HepG2 (cell line): ENCODE results near the gene TFCP2L1. TPM values are rescaled to one million over a fixed set of nuclear protein-coding genes. Genes with fewer than 3 reads are reported as not detected.

Source experiments
- ATAC-seq: fragments of 200-7000 bp; cut with Tn5 transposase; 3 replicates; pipeline ENCODE4 v1.9.1; 2020; ENCODE audit warnings: mild to moderate bottlenecking, moderate library complexity
- BruUV-seq: library from RNA; stranded (reverse); fragments of 400-500 nt; replicated peaks from 2 replicates; lab custom pipeline; 2021; lab: Mats Ljungman, UMichigan
- CTCF ChIA-PET: fragments of 300-600 bp; formaldehyde crosslinking; extraction: SDS; loops from one replicate; lab custom pipeline; 2021; ENCODE audit warnings: low total read pairs, inconsistent platforms, low intra/inter-chr PET ratio; lab: Yijun Ruan, JAX
- POLR2A ChIA-PET: fragments of 350-600 bp; sonication (Branson Sonifier 250); formaldehyde crosslinking; loops from one replicate; lab custom pipeline; 2020; ENCODE audit warnings: antibody characterized with exemption, inconsistent platforms; lab: Yijun Ruan, JAX
- DNase-seq: peaks from one replicate; pipeline ENCODE4 v3.0.0-alpha.2; 2015; ENCODE audit warnings: low spot score
- FAIRE-seq: peaks from 3 replicates; lab custom pipeline; 2011; peaks lifted over from hg19 to GRCh38; lab: Jason Lieb, UNC
- H2AFZ ChIP-seq: one replicate; pipeline ENCODE4 v1.6.1; 2011; ENCODE audit warnings: low read length, inconsistent platforms
- H3K27ac ChIP-seq: fragments of 300-600 bp; 3 replicates; pipeline ENCODE4 v1.8.0; 2011; ENCODE audit warnings: mixed run types, mild to moderate bottlenecking, mixed read lengths, low read length, inconsistent platforms; ENCODE audit not compliant: insufficient read depth; ENCODE audit errors: extremely low read length
- H3K27me3 ChIP-seq, 2 experiments: fragments of 200-600 bp in 1 of 2; 2 replicates in 1 of 2; 3 replicates in 1 of 2; pipeline versions ENCODE4 v1.6.0 to v1.8.0; 2011; ENCODE audit warnings: low read length in 2 of 2, mild to moderate bottlenecking in 2 of 2, moderate library complexity in 2 of 2, inconsistent platforms in 1 of 2; ENCODE audit not compliant: insufficient read depth in 2 of 2, control insufficient read depth in 1 of 2
- H3K36me3 ChIP-seq, 2 experiments: fragments of 200-600 bp in 1 of 2; replicated peaks in 1 of 2; 2 replicates in 1 of 2; 3 replicates in 1 of 2; pipeline versions ENCODE4 v1.5.1 to v1.8.0; 2011; ENCODE audit warnings: low read length in 2 of 2, inconsistent platforms in 1 of 2; ENCODE audit not compliant: insufficient read depth in 2 of 2, control insufficient read depth in 1 of 2
- H3K4me1 ChIP-seq: 2 replicates; pipeline ENCODE4 v1.5.1; 2012; ENCODE audit warnings: low read length, inconsistent platforms; ENCODE audit not compliant: insufficient read depth
- H3K4me2 ChIP-seq: 2 replicates; pipeline ENCODE4 v1.6.0; 2011; ENCODE audit warnings: low read depth, low read length, inconsistent platforms
- H3K4me3 ChIP-seq, 3 experiments: fragments of 200-600 bp in 1 of 3; sonication (generic), shearing (Covaris generic) in 1 of 3; replicated peaks in 1 of 3; 2 replicates each; pipeline ENCODE4 v1.5.1; 2011 to 2016; ENCODE audit warnings: low read length in 3 of 3, inconsistent platforms in 2 of 3, low read depth in 2 of 3, mild to moderate bottlenecking in 2 of 3, control low read depth in 1 of 3, mixed read lengths in 1 of 3; ENCODE audit not compliant: insufficient read depth in 1 of 3
- H3K79me2 ChIP-seq: one replicate; pipeline ENCODE4 v1.6.1; 2011; ENCODE audit warnings: low read length, inconsistent platforms; ENCODE audit not compliant: insufficient read depth
- H3K9ac ChIP-seq: 2 replicates; pipeline ENCODE4 v1.6.0; 2011; ENCODE audit warnings: mild to moderate bottlenecking, low read depth, low read length, inconsistent platforms; ENCODE audit not compliant: insufficient read depth
- H3K9me3 ChIP-seq: 2 replicates; pipeline ENCODE4 v1.5.1; 2012; ENCODE audit warnings: mild to moderate bottlenecking, low read length
- H4K20me1 ChIP-seq: 2 replicates; pipeline ENCODE4 v1.6.0; 2011; ENCODE audit warnings: inconsistent platforms, mild to moderate bottlenecking, low read length, moderate library complexity; ENCODE audit not compliant: insufficient read depth
- CHCHD3 ChIP-seq: sonication (generic); formaldehyde crosslinking; IDR thresholded peaks from 2 replicates; pipeline ENCODE4 v1.8.0; 2022; ENCODE audit warnings: mild to moderate bottlenecking, missing genetic modification reagents, moderate library complexity
- CHD2 ChIP-seq: IDR thresholded peaks from 2 replicates; pipeline ENCODE4 v1.6.1; 2011; ENCODE audit warnings: low read depth, low read length, improper control_type of control experiment
- MAFF ChIP-seq: IDR thresholded peaks from 2 replicates; pipeline ENCODE4 v1.6.1; 2011; ENCODE audit warnings: low read depth, low read length, improper control_type of control experiment
- RBM22 ChIP-seq: fragments of 200-400 bp; formaldehyde crosslinking; optimal IDR thresholded peaks from 2 replicates; pipeline ENCODE3; 2017; ENCODE audit warnings: mild to moderate bottlenecking, low read length, moderate library complexity
- TOE1 ChIP-seq: sonication (generic); formaldehyde crosslinking; IDR thresholded peaks from 2 replicates; pipeline ENCODE4 v1.4.0; 2020; ENCODE audit warnings: mild to moderate bottlenecking, missing genetic modification reagents
- ZNF256 ChIP-seq: sonication (generic); formaldehyde crosslinking; conservative IDR thresholded peaks from 2 replicates; pipeline ENCODE4 v1.4.0; 2020; ENCODE audit warnings: missing genetic modification reagents
- ZNF292 ChIP-seq: sonication (generic); formaldehyde crosslinking; IDR thresholded peaks from 2 replicates; pipeline ENCODE4 v1.8.1; 2022; ENCODE audit warnings: mild to moderate bottlenecking, low read depth, missing genetic modification reagents, borderline replicate concordance
- ZNF326 ChIP-seq: sonication (generic); formaldehyde crosslinking; IDR thresholded peaks from 2 replicates; pipeline ENCODE4 v1.4.0; 2020; ENCODE audit warnings: missing genetic modification reagents, borderline replicate concordance
- ZNF678 ChIP-seq: sonication (generic); formaldehyde crosslinking; IDR thresholded peaks from 2 replicates; pipeline ENCODE4 v1.4.0; 2020; ENCODE audit warnings: mild to moderate bottlenecking, missing genetic modification reagents
- ZNF747 ChIP-seq: sonication (generic); formaldehyde crosslinking; IDR thresholded peaks from 2 replicates; pipeline ENCODE4 v1.8.1; 2023; ENCODE audit warnings: missing genetic modification reagents, mild to moderate bottlenecking, borderline replicate concordance
- WGBS: methylation state at CpG from one replicate; pipeline ENCODE4 v1.1.6; 2017; ENCODE audit warnings: low lambda C conversion rate; 5-methylcytosine and 5-hydroxymethylcytosine counted together
- in situ Hi-C: cut with HindIII; loops from 2 replicates; pipeline ENCODE4 v1.10.0; 2017; ENCODE audit warnings: low pct_unique_long_range_greater_than_20kb; ENCODE audit not compliant: extremely low pct_ligation_motif_present
- intact Hi-C: fragments of 100-400 bp; cut with micrococcal nuclease; formaldehyde crosslinking; loops from one replicate; pipeline ENCODE4 v1.10.0; 2022; ENCODE audit not compliant: unreplicated experiment
- polyA plus RNA-seq, 8 experiments: library from polyadenylated mRNA; depleted of rRNA in 3 of 8; stranded (reverse) in 7 of 8; unstranded in 1 of 8; fragments of >200 nt; fragmentation: Illumina TruSeq in 4 of 8; extraction: Trizol in 4 of 8; gene quantifications; 2 replicates each; pipeline versions ENCODE4 v1.2.1 to v1.2.3, GENCODE V29; 2011 to 2016; ENCODE audit warnings: low read depth in 4 of 8, missing spikeins in 1 of 8, mixed read lengths in 1 of 8; ENCODE audit not compliant: insufficient read depth in 1 of 8
- total RNA-seq, 5 experiments: library from RNA; depleted of rRNA; stranded (reverse); fragments of >200 nt; fragmentation: Illumina TruSeq; extraction: Trizol; gene quantifications; 2 replicates each; pipeline ENCODE4 v1.2.3, GENCODE V29; 2016; ENCODE audit warnings: low read depth in 1 of 5
- TF ChIP-seq, protein P1 (sequence below): sonication (generic); formaldehyde crosslinking; IDR thresholded peaks from 2 replicates; pipeline ENCODE4 v1.5.0; 2020; ENCODE audit warnings: missing genetic modification reagents, mild to moderate bottlenecking, borderline replicate concordance
- TF ChIP-seq, protein P2 (sequence below): IDR thresholded peaks from 2 replicates; pipeline ENCODE4 v1.6.1; 2018; ENCODE audit warnings: missing genetic modification reagents
- TF ChIP-seq, protein P3 (sequence below): sonication (generic); formaldehyde crosslinking; IDR thresholded peaks from 2 replicates; pipeline ENCODE4 v1.5.0; 2020; ENCODE audit warnings: mild to moderate bottlenecking, missing genetic modification reagents, moderate library complexity
- TF ChIP-seq, protein P4 (sequence below): sonication (generic); formaldehyde crosslinking; IDR thresholded peaks from 2 replicates; pipeline ENCODE4 v1.4.0; 2020; ENCODE audit warnings: missing genetic modification reagents
- TF ChIP-seq, protein P5 (sequence below): sonication (generic); formaldehyde crosslinking; IDR thresholded peaks from 2 replicates; pipeline ENCODE4 v1.8.0; 2022; ENCODE audit warnings: mild to moderate bottlenecking, missing genetic modification reagents

TFCP2L1 gene
- total and polyA plus RNA-seq, 2 of the 13 experiments (the other 11 are each of a cell fraction or from before 2014, with no cell fraction given), result under 0.01 TPM; not detected in 1

- peaks cover 0 to 24% of the 10 kb centered on the region in 2 experiments; a peak in 3 of 5 replicates for H3K27me3 ChIP-seq
- intact Hi-C loops, result no loop called here
- TF ChIP-seq ZNF747 (CRISPR knock-in tag) (no peak), ZNF678 (no peak), ZNF256 (CRISPR knock-in tag) (no peak), CHD2 (no peak), RBM22 (no peak), ZNF292 (CRISPR knock-in tag) (no peak), CHCHD3 (CRISPR knock-in tag) (no peak), TOE1 (CRISPR knock-in tag) (no peak), MAFF (no peak), ZNF326 (no peak)
- TF ChIP-seq, protein P1, sequence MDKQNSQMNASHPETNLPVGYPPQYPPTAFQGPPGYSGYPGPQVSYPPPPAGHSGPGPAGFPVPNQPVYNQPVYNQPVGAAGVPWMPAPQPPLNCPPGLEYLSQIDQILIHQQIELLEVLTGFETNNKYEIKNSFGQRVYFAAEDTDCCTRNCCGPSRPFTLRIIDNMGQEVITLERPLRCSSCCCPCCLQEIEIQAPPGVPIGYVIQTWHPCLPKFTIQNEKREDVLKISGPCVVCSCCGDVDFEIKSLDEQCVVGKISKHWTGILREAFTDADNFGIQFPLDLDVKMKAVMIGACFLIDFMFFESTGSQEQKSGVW (CRISPR knock-in tag), result no peak
- TF ChIP-seq, protein P2, sequence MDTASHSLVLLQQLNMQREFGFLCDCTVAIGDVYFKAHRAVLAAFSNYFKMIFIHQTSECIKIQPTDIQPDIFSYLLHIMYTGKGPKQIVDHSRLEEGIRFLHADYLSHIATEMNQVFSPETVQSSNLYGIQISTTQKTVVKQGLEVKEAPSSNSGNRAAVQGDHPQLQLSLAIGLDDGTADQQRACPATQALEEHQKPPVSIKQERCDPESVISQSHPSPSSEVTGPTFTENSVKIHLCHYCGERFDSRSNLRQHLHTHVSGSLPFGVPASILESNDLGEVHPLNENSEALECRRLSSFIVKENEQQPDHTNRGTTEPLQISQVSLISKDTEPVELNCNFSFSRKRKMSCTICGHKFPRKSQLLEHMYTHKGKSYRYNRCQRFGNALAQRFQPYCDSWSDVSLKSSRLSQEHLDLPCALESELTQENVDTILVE (CRISPR knock-in tag), result no peak
- TF ChIP-seq, protein P3, sequence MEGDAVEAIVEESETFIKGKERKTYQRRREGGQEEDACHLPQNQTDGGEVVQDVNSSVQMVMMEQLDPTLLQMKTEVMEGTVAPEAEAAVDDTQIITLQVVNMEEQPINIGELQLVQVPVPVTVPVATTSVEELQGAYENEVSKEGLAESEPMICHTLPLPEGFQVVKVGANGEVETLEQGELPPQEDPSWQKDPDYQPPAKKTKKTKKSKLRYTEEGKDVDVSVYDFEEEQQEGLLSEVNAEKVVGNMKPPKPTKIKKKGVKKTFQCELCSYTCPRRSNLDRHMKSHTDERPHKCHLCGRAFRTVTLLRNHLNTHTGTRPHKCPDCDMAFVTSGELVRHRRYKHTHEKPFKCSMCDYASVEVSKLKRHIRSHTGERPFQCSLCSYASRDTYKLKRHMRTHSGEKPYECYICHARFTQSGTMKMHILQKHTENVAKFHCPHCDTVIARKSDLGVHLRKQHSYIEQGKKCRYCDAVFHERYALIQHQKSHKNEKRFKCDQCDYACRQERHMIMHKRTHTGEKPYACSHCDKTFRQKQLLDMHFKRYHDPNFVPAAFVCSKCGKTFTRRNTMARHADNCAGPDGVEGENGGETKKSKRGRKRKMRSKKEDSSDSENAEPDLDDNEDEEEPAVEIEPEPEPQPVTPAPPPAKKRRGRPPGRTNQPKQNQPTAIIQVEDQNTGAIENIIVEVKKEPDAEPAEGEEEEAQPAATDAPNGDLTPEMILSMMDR (CRISPR knock-in tag), result no peak
- TF ChIP-seq, protein P4, sequence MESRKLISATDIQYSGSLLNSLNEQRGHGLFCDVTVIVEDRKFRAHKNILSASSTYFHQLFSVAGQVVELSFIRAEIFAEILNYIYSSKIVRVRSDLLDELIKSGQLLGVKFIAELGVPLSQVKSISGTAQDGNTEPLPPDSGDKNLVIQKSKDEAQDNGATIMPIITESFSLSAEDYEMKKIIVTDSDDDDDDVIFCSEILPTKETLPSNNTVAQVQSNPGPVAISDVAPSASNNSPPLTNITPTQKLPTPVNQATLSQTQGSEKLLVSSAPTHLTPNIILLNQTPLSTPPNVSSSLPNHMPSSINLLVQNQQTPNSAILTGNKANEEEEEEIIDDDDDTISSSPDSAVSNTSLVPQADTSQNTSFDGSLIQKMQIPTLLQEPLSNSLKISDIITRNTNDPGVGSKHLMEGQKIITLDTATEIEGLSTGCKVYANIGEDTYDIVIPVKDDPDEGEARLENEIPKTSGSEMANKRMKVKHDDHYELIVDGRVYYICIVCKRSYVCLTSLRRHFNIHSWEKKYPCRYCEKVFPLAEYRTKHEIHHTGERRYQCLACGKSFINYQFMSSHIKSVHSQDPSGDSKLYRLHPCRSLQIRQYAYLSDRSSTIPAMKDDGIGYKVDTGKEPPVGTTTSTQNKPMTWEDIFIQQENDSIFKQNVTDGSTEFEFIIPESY, result no peak
- TF ChIP-seq, protein P5, sequence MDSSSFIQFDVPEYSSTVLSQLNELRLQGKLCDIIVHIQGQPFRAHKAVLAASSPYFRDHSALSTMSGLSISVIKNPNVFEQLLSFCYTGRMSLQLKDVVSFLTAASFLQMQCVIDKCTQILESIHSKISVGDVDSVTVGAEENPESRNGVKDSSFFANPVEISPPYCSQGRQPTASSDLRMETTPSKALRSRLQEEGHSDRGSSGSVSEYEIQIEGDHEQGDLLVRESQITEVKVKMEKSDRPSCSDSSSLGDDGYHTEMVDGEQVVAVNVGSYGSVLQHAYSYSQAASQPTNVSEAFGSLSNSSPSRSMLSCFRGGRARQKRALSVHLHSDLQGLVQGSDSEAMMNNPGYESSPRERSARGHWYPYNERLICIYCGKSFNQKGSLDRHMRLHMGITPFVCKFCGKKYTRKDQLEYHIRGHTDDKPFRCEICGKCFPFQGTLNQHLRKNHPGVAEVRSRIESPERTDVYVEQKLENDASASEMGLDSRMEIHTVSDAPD (CRISPR knock-in tag), result no peak
These were observed 12.4 kb downstream of the TFCP2L1 start for GRCh38 chr2:121272596-121272995.

More at GRCh38 chr2:121272596-121272995, 12.4 kb downstream of the TFCP2L1 start:
- Histone ChIP-seq H3K79me2 (no peaks in the 10 kb centered on the region), H4K20me1 (no peaks in the 10 kb centered on the region), H3K4me1 (no peaks in the 10 kb centered on the region), H2AFZ (no peak overlapping the region), H3K27ac (no peak overlapping the region), H3K36me3 (no peaks in the 10 kb centered on the region), H3K9me3 (no peaks in the 10 kb centered on the region), H3K4me3 (no peak overlapping the region), H3K9ac (no peak overlapping the region), H3K4me2 (no peak overlapping the region)
- ATAC-seq (no peak), FAIRE-seq (no peak), DNase-seq (no peak)
- POLR2A ChIA-PET, result no interaction called here
- in situ Hi-C loops, result no loop called here
- BruUV-seq, result no TSS peak
- CTCF ChIA-PET, result no interaction called here
- WGBS, result 14% methylated on average over 3 of the region's 3 CpGs
